Small intestine (tissue), 7 donors: ENCODE measurements around the gene EGLN2. TPM values are rescaled to one million over a fixed set of nuclear protein-coding genes. Genes with fewer than 3 reads are reported as not detected.
"Not testable (repeated sequence)": the region's sequence is repeated elsewhere in the genome, so short reads cannot be mapped to it uniquely, and the experiment has no call there.

ENCODE experiments used
- DNase-seq, 2 donors: peaks; one replicate each; pipeline versions ENCODE4 v3.0.0 to v3.0.0-alpha.2; 2013
- FAIRE-seq: peaks from 2 replicates; lab custom pipeline; 2012; peaks lifted over from hg19 to GRCh38; lab: Jason Lieb, UNC
- H3K27ac ChIP-seq, 3 donors: one replicate each; pipeline ENCODE4 v1.5.1; 2013; ENCODE audit warnings: low read length in 2 of 3, mild to moderate bottlenecking in 2 of 3, control low read depth in 1 of 3, inconsistent platforms in 1 of 3, low read depth in 1 of 3, moderate library complexity in 1 of 3
- H3K27me3 ChIP-seq, 3 donors: one replicate each; pipeline ENCODE4 v1.6.1; 2013; ENCODE audit warnings: low read length in 3 of 3, inconsistent platforms in 1 of 3; ENCODE audit not compliant: control insufficient read depth in 3 of 3, insufficient read depth in 3 of 3
- H3K36me3 ChIP-seq, 3 donors: one replicate each; pipeline ENCODE4 v1.6.1; 2013; ENCODE audit warnings: low read length in 3 of 3, inconsistent platforms in 1 of 3, low read depth in 1 of 3, mild to moderate bottlenecking in 1 of 3, moderate library complexity in 1 of 3; ENCODE audit not compliant: control insufficient read depth in 3 of 3, insufficient read depth in 2 of 3
- H3K4me1 ChIP-seq, 3 donors: one replicate each; pipeline ENCODE4 v1.6.1; 2013; ENCODE audit warnings: low read length in 2 of 3, inconsistent platforms in 1 of 3, low read depth in 1 of 3, mild to moderate bottlenecking in 1 of 3, moderate library complexity in 1 of 3; ENCODE audit not compliant: control insufficient read depth in 3 of 3, insufficient read depth in 2 of 3
- H3K4me3 ChIP-seq, 3 donors: one replicate each; pipeline ENCODE4 v1.5.1; 2013; ENCODE audit warnings: low read length in 3 of 3, control low read depth in 1 of 3, inconsistent platforms in 1 of 3, low read depth in 1 of 3, mild to moderate bottlenecking in 1 of 3, moderate library complexity in 1 of 3
- H3K9me3 ChIP-seq, 2 donors: one replicate each; pipeline ENCODE4 v1.6.1; 2013; ENCODE audit warnings: low read depth in 1 of 2, low read length in 1 of 2; ENCODE audit not compliant: control insufficient read depth in 2 of 2, insufficient read depth in 1 of 2
- WGBS, 3 donors: extraction: QIAGEN DNeasy Blood & Tissue Kit; methylation state at CpG; one replicate each; pipeline ENCODE4 v1.1.7; 2013; 5-methylcytosine and 5-hydroxymethylcytosine counted together
- polyA plus RNA-seq, 4 donors: library from polyadenylated mRNA; stranded (reverse) in 3 of 4; unstranded in 1 of 4; fragments of 200-250 nt in 3 of 4; fragments of 120-200 nt in 1 of 4; gene quantifications; one replicate each; pipeline versions ENCODE4 v1.2.1 to v1.2.3, GENCODE V29; 2013
- donor health status: healthy with polysubstance abuse.
- donor health status: control.
- donor health status: control.
- donor health status: Bipolar disorder and iron deficiency.
- donor health status: healthy.

Gene EGLN2
- polyA plus RNA-seq, 4 donors, result 60.1 to 103 (median 81.3) TPM

DNA sequence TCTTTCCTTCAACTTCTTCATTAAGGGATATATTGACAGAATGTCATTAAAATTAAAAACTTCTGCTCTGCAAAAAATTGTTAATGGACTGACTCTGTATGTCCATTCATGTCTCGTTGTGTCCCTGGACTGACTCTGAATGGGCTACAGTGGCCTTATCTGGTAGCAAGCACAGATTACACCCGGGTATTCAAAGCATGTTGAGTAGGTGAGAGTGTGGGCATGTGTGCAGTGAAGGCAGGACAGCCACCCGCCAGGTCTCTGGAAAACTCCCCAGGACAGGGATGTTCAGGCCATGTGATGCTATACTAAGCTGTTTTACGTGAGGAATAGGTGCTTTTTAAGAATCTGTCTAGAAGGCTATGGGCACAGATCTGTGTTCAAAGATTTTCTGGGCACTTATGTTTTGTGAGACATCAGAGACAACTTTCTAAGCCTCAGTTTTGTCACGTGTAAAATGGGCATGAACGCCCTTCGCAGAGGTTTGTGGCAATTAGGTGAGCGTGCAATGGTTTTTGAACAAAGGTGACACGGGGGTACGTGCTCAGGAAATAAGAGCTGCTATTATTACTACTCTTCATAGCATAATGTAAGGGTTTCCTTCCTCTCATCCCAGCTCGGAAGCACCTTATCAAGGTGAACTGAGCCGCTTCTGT, 44.1 kb downstream of the EGLN2 start:
- H3K4me1 ChIP-seq, DNase-seq, H3K27me3 ChIP-seq, H3K36me3 ChIP-seq, H3K9me3 ChIP-seq, FAIRE-seq, H3K4me3 ChIP-seq: not testable (repeated sequence)
- H3K27ac ChIP-seq, result peak overlapping the region in 1 of 3 donors; percentile 1
- WGBS, 3 donors, result 37 to 41% (median 38%) methylated on average over 9 to 10 of the region's 12 CpGs

DNA sequence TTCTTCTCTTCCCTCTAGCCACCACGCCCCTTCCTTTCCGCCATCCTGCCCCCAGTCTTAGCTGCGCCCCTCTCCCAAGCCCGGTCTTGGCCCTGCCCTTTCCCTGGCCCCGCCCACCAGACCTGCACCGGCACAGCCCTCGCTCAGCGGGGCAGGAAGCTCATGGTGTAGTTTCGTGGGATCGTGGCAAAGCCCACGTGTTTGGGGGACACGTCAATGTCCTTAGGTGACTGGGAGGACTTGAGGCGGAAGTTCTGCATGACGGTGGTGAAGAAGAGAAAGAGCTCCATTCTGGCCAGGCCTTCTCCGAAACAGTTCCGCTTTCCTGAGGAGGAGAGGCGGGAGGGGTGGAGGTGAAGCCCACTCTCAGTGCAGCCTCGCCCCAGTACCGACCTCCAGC, 44.7 kb downstream of the EGLN2 start:
- DNase-seq, result peak; percentile 28 to 70
- not testable (repeated sequence) for H3K4me1 ChIP-seq, H3K27me3 ChIP-seq, H3K36me3 ChIP-seq, H3K4me3 ChIP-seq, FAIRE-seq, H3K9me3 ChIP-seq
- WGBS, 3 donors, result 3 to 7% (median 6%) methylated on average over 13 to 16 of the region's 19 CpGs
- peak overlapping the region in 1 of 3 donors; percentile 1 for H3K27ac ChIP-seq

DNA sequence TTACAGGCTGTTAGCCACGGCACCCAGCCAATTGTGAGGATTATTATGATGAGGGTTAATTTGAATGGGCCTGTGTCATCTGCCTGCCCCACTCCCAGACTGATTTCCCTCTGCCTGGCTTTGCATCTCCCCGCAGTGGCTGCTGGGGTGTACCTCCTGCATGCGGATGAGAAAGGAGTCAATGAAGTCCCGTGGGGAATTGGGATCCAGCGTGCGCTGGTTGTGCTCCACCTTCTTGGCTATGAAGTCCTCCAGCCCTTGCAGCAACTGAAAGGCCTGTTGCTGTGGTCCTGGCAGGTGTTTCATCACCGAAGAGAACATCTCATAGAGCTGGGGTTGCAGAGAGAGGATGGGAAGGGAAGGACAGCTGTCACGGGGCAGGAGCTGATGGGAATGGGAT, 47.7 kb downstream of the EGLN2 start:
- not testable (repeated sequence) for DNase-seq, FAIRE-seq, H3K4me1 ChIP-seq, H3K9me3 ChIP-seq, H3K4me3 ChIP-seq, H3K27me3 ChIP-seq, H3K27ac ChIP-seq, H3K36me3 ChIP-seq
- WGBS, 3 donors, result 86 to 95% (median 91%) methylated on average over 7 to 8 of the region's 8 CpGs

DNA sequence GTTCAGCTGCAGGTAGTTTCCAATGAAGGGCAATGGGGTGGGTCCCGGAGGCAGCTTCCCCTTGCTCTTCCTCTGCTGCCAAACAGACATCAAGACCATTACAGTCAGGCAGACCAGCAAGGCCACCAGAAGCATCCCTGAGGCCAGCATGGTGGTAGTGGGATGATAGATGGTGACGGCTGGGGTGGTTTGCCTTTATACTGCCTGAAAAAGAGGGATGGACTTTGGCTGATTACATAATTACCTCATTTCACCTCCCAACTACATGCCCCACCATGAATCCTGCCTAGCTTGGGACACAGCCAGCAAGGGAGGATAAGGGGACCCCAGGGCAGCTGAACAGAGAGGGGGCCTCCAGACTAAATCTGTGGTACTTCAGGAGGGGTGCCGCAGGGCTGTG, 51.3 kb downstream of the EGLN2 start, which contains the start of gene CYP2A6:
Gene CYP2A6, minus strand, starts transcription at position 171 of the 400 bp plus-strand sequence. Its CDS starts 21 bp downstream, at position 150.
- not testable (repeated sequence) for H3K27me3 ChIP-seq, FAIRE-seq, H3K27ac ChIP-seq, H3K4me3 ChIP-seq, H3K36me3 ChIP-seq, H3K9me3 ChIP-seq, H3K4me1 ChIP-seq
- peak; percentile 3 to 63 for DNase-seq
- 58 to 80% (median 80%) methylated on average over 3 of the region's 3 CpGs for WGBS, 3 donors

DNA sequence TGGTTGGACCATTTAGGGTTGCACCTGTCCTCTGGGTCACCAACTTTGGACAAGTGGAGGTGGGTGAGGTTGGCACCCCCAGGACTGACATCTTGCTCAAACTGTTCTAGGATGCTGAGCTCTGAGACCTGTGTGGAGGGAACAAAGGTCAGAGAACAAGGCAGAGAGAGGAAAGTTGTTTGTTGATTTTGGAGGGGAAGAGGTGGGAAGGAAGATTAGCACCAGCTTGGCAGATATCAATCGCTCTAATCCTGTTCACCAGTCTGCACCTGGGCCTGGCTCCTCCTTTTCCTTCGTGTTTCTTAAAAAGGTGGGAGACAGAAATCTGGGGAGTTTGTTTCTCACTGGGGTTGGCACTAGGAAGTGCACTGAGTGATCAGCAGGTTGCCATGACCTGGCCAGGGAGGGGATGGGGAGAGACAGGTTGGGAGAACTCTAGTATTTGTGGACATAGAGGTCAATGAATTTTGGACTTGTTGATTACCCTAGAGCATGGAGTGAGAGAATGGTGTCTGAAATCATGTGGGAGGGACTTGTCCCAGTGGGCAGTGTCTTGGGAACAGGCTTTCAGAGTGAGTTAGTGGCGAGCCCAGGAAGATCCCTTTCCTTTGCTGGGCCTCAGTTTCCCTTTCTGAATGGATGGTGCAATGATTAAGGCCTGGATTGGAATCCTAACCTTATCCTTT, 53.6 kb downstream of the EGLN2 start:
- not testable (repeated sequence) for H3K27ac ChIP-seq, H3K27me3 ChIP-seq, H3K4me1 ChIP-seq, H3K4me3 ChIP-seq, H3K9me3 ChIP-seq, FAIRE-seq, H3K36me3 ChIP-seq
- WGBS, 3 donors, result 13 to 64% (median 29%) methylated on average over 2 of the region's 3 CpGs
- DNase-seq, result peak; percentile 40

Other genes starting within 250 kb of the EGLN2 start
- 10 to 100 TPM; 27.0 to 70.3 (median 60.4) TPM for gene SHKBP1, start 222.3 kb upstream of the EGLN2 start, polyA plus RNA-seq
- gene LTBP4, start 197.8 kb upstream of the EGLN2 start, polyA plus RNA-seq, result 100 to 1,000 TPM in 2 of 4 donors, 10 to 100 TPM in 2; 63.3 to 222 (median 116) TPM
- gene NUMBL, start 108.5 kb upstream of the EGLN2 start, polyA plus RNA-seq, result 10 to 100 TPM in 2 of 4 donors, 1 to 10 TPM in 2; 6.2 to 15.6 (median 9.9) TPM
- gene COQ8B, start 82.3 kb upstream of the EGLN2 start, polyA plus RNA-seq, result 10 to 100 TPM; 29.2 to 45.5 (median 42.8) TPM
- gene ITPKC, start 82.1 kb upstream of the EGLN2 start, polyA plus RNA-seq, result 10 to 100 TPM; 22.7 to 36.5 (median 25.5) TPM
- gene ACTMAP, start 48.7 kb upstream of the EGLN2 start, polyA plus RNA-seq, result 10 to 100 TPM; 12.1 to 27.5 (median 18.0) TPM
- 10 to 100 TPM; 25.7 to 77.8 (median 52.7) TPM for gene SNRPA, start 48.0 kb upstream of the EGLN2 start, polyA plus RNA-seq
- 1 to 10 TPM in 3 of 4 donors, not detected in 1; 2.7 to 4.3 (median 3.2) TPM for gene MIA, start 23.7 kb upstream of the EGLN2 start, polyA plus RNA-seq
- 10 to 100 TPM; 20.1 to 48.1 (median 43.1) TPM for gene RAB4B, start 20.9 kb upstream of the EGLN2 start, polyA plus RNA-seq
- under 1 TPM in 2 of 4 donors, not detected in 2; 0.04 to 0.18 TPM for gene CYP2A6, start 51.3 kb downstream of the EGLN2 start, polyA plus RNA-seq
- gene CYP2A7, start 83.0 kb downstream of the EGLN2 start, polyA plus RNA-seq, result under 1 TPM in 1 of 4 donors, not detected in 3; 0.13 TPM
- gene CYP2B6, start 192.1 kb downstream of the EGLN2 start, polyA plus RNA-seq, result 1 to 10 TPM; 3.8 to 9.7 (median 6.5) TPM